GM21447 (cell line): Measurements from ENCODE around the gene CHMP6.

ENCODE experiments used
- ATAC-seq: cut with Tn5 transposase; IDR thresholded peaks from one replicate; pipeline ENCODE4 v1.9.1; 2021; ENCODE audit not compliant: unreplicated experiment

Gene CHMP6

DNA sequence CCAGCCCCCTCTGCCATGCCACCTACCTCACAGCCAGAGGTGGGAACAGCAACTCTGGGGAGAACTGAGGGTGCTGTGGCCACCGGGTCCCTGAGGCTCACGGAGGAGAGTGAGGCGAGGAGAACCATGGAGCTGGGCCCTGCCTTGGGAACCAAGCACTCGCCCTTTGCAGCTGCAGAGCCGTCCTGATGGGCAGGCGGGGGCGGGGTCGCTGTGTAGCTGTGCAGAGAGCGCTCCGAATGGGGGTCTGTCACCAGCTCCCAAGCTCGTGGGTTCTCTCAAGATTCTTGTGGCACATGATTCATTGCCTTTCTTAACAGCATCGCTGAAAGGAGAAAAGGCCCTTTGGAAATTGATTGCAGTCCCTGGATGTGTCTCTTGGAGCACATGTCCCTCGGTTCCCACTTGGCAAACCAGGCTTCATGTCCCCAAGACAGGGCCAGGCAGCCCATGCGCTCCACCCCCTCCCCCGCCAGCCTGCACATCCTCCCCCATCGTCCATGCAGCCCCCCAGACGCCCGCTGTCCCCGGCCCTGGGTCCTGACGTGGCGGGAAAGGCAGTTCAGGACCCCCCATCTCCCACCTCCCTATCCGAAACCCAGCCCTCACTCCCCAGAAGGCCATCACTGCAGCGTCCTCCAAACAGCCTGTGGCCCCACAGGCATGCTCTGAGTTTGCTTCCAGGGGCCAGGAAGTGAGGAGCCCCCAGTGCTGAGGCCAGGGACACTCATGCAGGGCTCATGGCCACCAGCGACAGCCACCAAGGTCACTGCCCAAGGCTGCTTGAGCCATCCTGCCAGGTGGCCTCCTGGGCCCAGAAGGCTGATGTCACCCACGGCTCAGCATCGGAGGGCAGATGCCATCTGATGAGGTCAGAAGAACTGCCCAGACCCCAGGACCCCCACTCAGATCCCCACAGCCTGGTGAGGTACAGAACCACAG is 20.6 kb upstream of the CHMP6 start:
- ATAC-seq, result no peak

DNA sequence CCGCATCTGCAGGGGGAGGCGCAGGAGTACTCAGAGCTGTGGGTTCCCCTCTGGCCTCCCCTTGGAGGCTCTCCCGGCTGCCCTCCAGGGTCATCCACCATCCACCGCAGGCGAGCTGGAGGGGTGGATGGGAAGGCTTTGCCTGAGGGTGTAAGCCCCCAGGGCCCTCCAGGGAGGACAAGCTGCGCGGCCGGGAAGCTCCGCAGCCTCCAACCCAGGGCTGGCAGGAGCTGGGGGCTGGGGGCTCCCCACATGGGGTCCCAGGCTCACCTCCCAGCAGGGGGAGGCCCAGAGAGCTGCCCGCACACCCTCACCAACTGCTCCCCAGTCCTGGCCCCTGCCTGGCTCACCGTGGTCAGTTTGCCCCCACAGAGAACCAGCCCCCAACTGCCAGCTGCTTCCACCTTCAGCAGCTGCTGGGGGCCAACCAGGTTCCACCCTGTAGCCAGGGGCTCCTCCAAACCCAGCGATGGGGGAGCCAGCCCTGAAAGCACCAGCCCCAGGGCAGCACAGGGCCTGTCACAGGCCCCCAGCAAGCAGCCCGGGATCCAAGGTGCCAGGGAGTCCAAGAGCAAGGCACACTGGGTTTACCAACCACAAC is 19.8 kb upstream of the CHMP6 start:
- ATAC-seq, result no peak

DNA sequence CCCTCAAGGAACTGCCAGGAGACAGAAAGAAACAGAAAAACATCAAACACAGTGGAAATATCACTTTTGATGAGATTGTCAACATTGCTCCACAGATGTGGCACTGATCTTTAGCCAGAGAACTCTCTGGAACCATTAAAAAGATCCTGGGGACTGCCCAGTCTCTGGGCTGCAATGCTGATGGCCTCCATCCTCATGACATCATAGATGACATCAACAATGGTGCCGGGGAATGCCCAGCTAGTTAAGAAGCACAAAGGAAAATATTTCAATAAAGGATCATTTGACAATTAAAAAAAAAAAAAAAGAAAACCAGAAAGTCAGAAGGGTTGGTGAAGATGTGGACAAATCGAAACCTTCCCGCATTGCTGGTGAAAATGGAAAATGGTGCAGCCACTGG is 14.9 kb upstream of the CHMP6 start:
- no peak for ATAC-seq

- no peak for ATAC-seq
Observed at GRCh38 chr17:80977172-80977571, 14.5 kb upstream of the CHMP6 start.

DNA sequence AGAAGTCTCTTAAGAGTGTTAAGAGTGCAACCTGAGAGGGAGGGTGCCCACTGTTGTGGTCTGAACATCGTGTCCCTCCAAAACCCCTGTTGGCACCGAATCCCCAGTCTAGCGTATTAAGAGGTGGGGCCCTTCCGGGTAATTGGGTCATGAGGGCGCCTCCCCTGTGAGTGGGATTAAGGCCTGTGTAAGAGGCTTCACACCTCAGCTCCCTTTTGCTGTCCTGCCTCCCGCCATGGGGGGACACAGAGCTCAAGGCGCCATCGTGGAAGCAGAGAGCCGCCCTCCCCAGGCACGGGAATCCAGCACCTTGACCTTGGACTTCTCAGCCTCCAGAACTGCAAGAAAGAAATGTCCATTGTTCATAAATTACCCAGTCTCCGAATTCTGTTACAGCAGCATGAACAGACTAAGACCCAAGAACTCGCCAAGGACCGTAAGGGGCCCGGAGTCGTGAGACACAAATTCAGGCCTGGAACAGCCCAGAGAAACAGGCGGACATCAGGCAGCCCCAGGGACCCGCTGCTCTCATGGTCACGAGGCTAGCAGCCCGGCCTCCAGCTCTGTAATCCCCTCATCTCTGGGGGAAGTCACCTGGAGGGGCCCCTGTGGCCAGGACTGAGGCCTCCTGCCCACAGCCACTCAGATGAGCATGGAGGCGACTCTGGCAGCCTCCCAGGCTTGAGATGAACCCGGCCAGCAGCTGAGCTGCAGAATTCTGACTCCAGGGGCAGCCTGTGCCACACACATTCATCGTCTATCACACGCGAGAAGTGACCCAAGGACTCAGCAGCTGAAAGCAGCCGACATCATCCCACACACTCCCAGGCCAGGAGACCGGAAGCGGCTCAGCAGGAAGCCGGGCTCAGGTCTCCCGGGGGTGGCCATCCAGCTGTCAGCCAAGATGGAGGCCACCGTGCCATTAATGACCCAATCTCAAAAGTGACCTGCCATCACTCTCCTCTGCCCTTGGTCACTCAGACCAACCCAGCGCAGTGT is 12.8 kb upstream of the CHMP6 start:
- ATAC-seq, result no peak

GRCh38 chr17:80979547-80980378 is 11.9 kb upstream of the CHMP6 start:
- ATAC-seq, result no peak

DNA sequence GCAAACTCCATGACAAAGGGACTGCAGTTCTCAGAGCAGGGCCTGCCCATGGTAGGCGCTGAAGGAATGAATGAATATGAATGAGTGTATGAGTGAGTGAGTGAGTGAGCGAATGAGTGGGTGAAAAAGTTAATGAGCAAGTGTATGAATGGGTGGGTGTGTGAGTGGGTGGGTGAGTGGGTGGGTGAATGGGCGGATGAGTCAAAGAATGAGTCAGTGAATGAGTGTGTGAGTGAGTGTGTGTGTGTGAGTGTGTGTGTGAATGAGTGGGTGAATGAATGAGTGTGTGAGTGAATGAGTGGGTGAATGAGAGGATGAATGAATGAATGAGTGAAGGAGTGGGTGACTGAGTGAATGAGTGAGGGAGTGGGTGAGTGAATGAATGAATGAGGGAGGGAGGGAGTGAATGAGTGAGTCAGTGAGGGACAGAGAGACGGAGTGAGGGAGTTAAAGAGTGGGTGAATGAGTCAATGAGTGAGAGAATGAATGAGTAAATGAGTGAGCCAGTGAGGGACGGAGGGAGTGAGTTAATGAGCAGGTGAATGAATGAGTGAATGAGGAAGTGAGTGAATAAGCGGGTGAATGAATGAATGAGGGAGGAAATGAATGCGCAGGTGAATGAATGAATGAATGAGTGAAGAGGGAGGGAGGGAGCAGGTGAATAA is 11.1 kb upstream of the CHMP6 start:
- ATAC-seq, result no peak

DNA sequence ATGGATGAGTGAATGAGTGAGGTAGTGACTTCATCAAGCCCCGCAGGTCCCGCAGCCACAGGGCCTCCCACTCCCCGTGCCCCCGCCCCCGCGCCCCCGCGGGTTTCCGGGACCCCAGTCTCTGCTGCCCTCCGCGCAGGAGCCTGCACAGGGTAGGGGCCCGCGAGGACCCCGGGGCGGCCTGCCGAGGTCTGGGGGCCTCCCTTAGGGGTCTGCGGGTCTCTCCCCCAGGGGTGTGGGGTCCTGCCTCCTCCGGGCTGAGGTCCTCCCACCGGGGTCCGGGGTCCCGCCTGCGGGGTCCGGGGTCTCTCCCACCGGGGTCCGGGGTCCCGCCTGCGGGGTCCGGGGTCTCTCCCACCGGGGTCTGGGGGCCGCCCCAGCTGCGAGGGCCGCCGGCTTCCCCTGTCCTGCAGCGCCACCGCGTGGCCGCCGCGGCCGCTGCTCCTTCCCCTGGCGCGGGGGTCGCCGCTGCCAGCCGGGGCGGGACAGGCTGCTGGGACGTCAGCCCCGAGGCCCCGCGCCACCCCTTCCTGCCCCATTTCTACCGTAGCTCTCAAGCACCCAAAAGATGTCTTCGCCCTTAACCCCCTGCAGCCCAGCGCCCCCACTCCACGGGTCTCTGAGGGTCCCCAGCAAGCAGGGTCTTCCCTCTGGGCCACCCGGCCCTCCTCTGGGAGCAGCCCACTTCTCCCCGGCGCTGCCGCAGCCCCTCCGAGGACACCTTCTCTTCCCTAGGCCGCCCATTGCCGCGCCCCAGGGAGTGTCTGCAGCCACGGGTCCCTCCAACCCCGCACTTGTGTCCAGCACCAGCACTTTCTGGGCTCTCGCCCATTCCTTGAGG is 10.4 kb upstream of the CHMP6 start:
- no peak for ATAC-seq

DNA sequence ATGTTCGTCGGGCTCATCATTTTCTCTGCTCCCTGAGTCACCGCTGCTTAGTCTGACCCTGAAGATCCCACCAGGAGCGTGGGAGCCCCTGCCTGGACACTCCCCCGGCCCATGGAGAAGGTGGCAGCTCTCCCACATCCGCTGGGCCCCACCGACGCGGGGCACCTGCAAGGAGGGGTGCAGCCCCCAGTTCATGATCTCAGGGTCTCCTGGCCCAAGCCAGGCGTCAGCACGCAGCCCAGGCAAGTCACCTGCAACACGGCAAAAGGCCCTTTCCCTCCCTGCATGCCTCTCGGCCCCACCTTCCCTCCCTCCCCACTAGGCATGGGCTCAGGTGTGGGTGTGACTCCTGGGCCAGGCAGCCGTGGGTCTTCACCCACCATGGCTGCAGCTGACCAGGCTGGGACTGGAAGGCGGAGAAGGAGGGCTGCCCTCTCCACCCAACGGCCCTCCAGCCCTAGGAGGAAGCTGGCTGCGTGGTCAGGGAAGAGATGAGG is 9.7 kb upstream of the CHMP6 start:
- no peak for ATAC-seq

GRCh38 chr17:80982426-80982974 is 9.1 kb upstream of the CHMP6 start:
- no peak for ATAC-seq

DNA sequence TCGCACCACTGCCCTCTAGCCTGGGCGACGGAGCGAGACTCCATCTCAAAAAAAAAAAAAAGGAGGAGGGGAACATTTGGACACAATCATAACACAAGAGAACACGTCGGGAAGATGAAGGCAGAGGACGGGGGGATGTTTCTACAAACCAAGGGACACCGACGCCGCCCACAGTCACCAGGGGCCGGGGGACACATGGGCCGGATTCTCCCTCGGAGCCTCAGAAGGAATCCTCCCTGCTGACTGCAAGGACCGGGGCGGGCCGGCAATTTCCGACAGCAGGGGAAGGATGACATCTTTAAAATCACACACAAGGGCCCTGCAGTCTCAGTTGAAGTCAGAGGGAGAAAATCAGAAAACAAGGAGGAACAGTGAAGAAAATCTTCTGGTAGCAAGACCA is 8.1 kb upstream of the CHMP6 start:
- ATAC-seq, result no peak

DNA sequence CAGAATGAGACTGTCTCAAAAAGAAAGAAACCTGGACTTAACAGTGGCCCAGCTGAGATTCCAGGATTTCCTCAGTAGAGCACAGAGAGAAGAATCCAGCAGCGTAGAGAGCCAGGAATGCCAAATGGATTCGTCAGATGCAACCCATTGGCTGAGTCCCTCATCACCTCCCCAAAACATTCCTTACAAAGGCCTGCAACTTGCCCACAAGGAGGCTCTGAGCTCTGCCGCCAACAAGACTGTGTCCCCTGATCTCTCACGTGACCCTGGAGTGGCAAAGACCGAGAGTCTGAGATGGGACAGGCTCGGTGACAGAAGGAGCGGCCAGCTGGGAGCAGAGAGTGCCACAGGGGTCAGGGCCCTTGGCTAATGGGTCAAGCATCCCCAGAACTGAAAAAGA is 6.9 kb upstream of the CHMP6 start:
- ATAC-seq, result no peak

DNA sequence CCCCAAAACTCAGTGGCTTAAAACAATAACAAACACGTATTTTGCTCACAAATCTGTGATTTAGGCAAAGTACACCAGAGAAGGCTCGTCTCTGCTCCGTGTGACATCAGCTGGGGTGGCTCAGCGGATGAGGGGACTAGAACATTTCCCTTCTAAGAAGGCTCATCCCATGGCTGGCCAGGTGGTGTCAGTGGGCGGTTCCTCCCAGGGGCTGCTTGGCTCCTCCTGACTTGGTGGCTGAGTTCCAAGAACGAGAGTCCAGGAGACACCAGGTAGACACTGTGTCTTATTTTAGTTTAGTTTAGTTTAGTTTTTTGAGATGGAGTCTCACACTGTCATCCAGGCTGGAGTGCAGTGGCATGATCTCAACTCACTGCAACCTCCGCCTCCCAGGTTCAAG is 5.6 kb upstream of the CHMP6 start:
- no peak for ATAC-seq

- no peak for ATAC-seq
Observed at GRCh38 chr17:80986816-80987475, 4.7 kb upstream of the CHMP6 start.

DNA sequence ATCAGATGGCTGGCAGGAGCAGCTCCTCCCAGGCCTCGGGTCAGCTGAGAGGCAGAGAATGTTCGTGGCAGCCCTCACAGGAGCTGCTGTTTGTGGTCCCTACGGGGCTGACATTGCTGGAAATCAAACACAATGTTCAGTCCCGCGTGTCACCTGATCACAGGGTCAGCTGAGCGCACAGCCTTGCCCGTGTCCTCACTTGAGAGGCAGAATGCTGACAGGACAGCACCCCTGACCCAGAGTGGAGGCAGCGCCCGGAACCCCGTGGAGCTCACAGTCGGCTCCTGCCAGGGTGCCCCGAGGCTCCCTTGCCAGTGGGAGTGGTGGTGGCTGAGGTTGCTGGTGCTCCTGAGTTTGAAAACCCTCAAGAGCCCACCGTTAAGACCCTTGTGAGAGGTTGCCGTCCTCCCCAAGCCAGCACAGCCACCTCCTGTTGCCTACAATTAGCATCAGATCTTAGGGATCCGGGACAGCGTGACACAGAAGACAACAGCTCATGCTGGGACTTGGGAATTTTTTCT is 3.6 kb upstream of the CHMP6 start:
- ATAC-seq, result no peak

- no peak for ATAC-seq
Observed at GRCh38 chr17:80989586-80989913, 2.1 kb upstream of the CHMP6 start.

DNA sequence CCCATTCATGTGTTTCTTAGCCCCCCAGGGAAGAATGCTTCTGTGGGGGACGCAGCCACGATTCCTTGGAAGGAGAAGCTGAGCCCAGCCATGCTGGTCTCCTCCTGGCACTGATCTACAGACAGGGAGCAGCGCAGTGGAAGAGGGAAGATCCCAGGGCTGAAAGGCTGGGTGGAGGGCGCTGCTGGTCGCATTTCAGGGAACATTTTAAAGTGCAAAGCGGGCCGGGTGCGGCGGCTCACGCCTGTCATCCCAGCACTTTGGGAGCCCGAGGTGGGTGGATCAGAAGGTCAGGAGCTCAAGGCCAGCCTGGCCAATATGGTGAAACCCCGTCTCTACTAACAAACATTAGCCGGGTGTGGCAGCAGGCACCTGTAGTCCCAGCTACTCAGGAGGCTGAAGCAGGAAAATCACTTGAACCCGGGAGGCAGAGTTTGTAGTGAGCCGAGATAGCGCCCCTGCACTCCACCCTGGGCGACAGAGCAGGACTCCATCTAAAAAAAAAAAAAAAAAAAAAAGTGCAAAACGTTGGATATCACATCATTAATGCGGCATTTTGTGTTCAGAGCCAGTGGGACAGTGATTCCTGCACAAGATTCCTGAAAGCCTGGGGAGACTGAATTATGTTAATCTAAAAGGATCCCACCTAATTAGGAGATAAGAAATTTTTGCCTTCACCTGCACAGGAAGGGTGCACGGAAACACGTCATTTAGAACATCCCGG is 558 bp upstream of the CHMP6 start:
- no peak for ATAC-seq
